Effector CD8-positive, alpha-beta T cell (primary cell): ENCODE results near the gene FBXO9.

Experiments
- DNase-seq: peaks from one replicate; lab custom pipeline; 2025; lab: John Stamatoyannopoulos, UW

Gene FBXO9

DNA sequence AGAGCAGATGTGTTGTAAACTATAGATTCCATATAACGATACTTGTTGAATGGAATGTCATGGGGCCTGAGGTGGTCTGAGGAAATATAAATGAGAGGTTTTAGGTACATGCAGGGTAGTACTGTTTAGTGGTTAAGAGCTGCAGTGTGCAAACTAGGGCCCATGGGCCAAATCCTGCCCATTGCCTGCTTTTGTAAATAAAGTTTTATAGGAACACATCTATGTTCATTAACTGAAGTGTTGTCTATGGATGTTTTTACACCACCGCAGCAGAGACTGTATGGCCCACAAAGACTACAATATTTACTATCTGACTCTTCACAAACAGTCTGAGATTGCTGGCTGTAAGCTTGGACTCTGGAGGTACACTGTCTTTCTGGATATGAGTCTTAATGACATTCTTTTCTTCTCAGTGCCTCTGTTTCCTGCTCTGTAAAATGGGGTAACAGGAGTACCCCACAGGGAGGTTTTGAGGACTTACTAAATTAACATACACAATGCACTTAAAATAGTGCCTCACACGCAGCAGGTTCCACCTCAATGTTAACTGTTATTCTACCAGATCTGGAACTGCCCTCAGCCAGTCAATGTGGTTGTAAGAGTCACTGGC is 70.9 kb downstream of the FBXO9 start:
- DNase-seq = no peak

DNA sequence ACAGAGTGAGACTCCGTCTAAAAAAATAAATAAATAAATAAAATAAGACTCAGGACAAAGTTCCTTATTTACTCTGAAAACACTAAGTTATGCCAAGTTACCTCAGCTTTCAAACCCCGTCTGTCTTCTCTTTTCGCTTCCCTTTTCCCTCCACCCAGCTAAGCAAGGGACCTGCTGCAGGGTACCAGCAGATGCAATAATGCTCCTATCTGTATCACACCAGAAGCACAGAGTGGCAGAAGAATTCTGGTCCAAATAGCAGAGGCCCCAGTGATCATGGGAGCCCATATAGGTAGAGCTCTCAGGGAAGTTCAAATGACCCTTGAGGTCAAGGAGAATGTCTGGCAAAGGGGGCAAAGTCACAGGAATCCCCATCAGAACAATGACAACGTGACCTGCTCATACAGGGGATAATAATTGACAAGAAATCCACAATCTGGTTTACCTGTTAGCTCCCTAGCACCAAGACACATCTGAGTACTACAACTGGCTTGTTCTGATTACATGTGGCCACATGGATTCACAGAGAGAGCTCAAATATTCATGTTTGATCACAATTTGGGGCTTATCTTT is 74.7 kb downstream of the FBXO9 start:
- DNase-seq = no peak

DNA sequence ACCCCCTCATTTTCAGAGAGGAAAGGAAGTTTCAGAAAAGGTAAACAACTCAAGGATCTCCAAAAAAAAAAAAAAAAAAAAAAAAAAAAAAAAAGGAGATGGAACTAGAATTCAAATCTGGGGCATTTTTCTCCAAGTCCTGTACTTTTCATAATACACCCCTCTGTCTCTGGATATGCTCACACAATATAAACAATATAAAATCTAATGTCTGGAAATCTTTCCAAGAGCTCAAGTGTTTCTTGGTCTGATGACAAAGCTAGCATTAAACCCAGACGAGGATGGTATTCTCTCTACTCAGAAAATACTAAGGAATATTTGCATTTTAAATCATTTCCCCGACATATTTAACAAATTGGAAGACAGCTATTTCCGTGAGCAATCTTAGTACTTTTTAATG is 77.6 kb downstream of the FBXO9 start:
- DNase-seq = no peak

DNA sequence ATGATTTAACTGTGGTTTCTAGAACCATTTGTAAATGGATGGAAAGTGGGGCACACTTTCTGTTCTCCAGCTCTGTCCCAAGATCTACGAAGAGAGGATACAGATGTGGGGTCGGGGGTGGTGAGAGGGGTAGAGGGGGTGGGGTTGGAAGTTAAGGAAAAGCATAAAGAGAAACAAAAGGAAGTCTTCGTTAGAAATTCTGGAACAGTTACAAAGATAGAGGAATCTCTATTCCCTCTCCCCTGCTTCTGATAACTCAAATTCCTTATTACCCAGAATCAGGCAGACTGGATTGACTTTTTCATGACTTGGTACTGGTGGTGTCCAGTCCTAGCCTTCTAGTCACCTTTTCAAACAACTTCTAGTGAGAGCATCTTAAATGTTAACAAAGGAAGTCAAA is 78.5 kb downstream of the FBXO9 start:
- DNase-seq = no peak

DNA sequence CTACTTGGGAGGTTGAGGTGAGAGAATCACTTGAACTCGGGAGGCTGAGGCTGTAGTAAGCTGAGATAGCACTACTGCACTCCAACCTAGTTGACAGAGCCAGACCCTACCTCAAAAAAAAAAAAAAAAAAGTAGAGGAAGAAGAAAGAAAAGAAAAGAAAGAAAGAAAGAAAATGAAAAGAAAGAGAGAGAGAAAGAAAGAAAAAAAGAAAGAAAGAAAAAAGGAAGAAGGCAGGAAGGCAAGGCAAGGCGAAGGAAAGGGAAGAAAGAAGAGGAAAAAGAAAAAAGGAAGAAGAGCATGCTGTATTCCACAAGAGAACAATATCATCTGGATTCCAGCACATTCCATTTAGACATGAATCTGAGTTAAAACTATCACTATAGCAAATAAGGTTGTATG is 79.6 kb downstream of the FBXO9 start:
- DNase-seq = no peak

DNA sequence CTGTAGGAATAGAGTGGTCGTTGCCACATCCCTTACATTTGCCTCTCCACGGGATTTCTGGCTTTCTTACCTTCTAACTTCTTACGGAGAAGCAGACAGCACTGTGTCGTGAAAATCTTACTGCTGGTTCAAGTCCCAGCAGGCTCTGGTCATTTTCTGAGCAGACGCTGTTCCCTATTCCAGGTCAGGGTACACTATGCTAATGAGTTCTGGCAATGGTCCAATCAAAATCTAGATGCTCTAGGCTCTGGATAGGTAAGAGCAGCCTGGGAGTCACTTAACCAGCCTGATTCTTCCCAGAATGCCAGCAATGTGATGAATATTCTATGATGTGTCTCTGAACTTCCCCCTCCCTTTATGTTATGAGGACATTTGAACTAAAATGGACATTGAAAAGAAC is 83.5 kb downstream of the FBXO9 start, which contains the start of gene GCM1:
Gene GCM1 (minus strand): TSS at position 158 of the 400 bp plus-strand sequence. CDS start 3,209 bp downstream, outside the sequence.
- DNase-seq = no peak
